OCI-LY1 (cell line): ENCODE data around the gene FTO.

Experiments used
- EZH2 ChIP-seq: fragments of 200-600 bp; sonication (generic), shearing (Covaris generic); IDR thresholded peaks from 2 replicates; pipeline ENCODE4 v1.8.0; 2017; ENCODE audit warnings: borderline replicate concordance, mixed run types, mild to moderate bottlenecking, antibody characterized with exemption, low read length, moderate library complexity, mixed read lengths
- TF ChIP-seq, protein P1 (sequence below): fragments of 200-600 bp; sonication (generic), shearing (Covaris generic); IDR thresholded peaks from 2 replicates; pipeline ENCODE4 v1.5.1; 2017; ENCODE audit warnings: mild to moderate bottlenecking, antibody characterized with exemption, low read length, moderate library complexity, mixed read lengths

- TF ChIP-seq, protein P1, sequence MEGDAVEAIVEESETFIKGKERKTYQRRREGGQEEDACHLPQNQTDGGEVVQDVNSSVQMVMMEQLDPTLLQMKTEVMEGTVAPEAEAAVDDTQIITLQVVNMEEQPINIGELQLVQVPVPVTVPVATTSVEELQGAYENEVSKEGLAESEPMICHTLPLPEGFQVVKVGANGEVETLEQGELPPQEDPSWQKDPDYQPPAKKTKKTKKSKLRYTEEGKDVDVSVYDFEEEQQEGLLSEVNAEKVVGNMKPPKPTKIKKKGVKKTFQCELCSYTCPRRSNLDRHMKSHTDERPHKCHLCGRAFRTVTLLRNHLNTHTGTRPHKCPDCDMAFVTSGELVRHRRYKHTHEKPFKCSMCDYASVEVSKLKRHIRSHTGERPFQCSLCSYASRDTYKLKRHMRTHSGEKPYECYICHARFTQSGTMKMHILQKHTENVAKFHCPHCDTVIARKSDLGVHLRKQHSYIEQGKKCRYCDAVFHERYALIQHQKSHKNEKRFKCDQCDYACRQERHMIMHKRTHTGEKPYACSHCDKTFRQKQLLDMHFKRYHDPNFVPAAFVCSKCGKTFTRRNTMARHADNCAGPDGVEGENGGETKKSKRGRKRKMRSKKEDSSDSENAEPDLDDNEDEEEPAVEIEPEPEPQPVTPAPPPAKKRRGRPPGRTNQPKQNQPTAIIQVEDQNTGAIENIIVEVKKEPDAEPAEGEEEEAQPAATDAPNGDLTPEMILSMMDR: no peak
- TF ChIP-seq EZH2: no peak
Measured at GRCh38 chr16:54071514-54071913, 367.6 kb downstream of the FTO start.
